KMS-11 (cell line): ENCODE measurements around the gene THRB.

ENCODE experiments used
- H2AFZ ChIP-seq: fragments of 200-600 bp; sonication (generic); 2 replicates; pipeline ENCODE4 v1.6.1; 2016; ENCODE audit warnings: antibody characterized with exemption, mixed run types, low read depth
- H3K27ac ChIP-seq: fragments of 200-600 bp; sonication (generic); 2 replicates; pipeline ENCODE4 v1.6.1; 2016; ENCODE audit warnings: mild to moderate bottlenecking, mixed run types
- H3K27me3 ChIP-seq: fragments of 200-600 bp; sonication (generic); 2 replicates; pipeline ENCODE4 v1.6.1; 2017; ENCODE audit warnings: mild to moderate bottlenecking, low read depth, mixed run types, moderate library complexity; ENCODE audit not compliant: insufficient read depth
- H3K36me3 ChIP-seq: fragments of 200-600 bp; sonication (generic); 2 replicates; pipeline ENCODE4 v1.6.1; 2017; ENCODE audit warnings: mild to moderate bottlenecking, mixed run types; ENCODE audit not compliant: insufficient read depth
- H3K4me1 ChIP-seq: fragments of 200-600 bp; sonication (generic); 2 replicates; pipeline ENCODE4 v1.6.1; 2016; ENCODE audit warnings: mild to moderate bottlenecking, low read depth, mixed run types; ENCODE audit not compliant: poor library complexity, severe bottlenecking
- H3K4me2 ChIP-seq: fragments of 200-600 bp; sonication (generic); 2 replicates; pipeline ENCODE4 v1.7.0; 2016; ENCODE audit warnings: mild to moderate bottlenecking, mixed run types
- H3K4me3 ChIP-seq: fragments of 200-600 bp; sonication (generic); IDR thresholded peaks from 2 replicates; pipeline ENCODE4 v1.6.1; 2017; ENCODE audit warnings: low read depth, low read length, mixed read lengths; ENCODE audit not compliant: insufficient read depth
- H3K79me2 ChIP-seq: fragments of 200-600 bp; sonication (generic); 2 replicates; pipeline ENCODE4 v1.6.1; 2016; ENCODE audit warnings: low read depth, mixed run types; ENCODE audit not compliant: insufficient read depth
- H3K9ac ChIP-seq: fragments of 200-600 bp; sonication (generic); 2 replicates; pipeline ENCODE4 v1.6.1; 2016; ENCODE audit warnings: mild to moderate bottlenecking, mixed run types
- H4K20me1 ChIP-seq: fragments of 200-600 bp; sonication (generic); 2 replicates; pipeline ENCODE4 v1.6.1; 2016; ENCODE audit warnings: mild to moderate bottlenecking, mixed run types; ENCODE audit not compliant: insufficient read depth
- TF ChIP-seq, protein P1 (sequence below): fragments of 200-600 bp; sonication (generic); conservative IDR thresholded peaks from 2 replicates; pipeline ENCODE4 v1.6.1; 2017; ENCODE audit warnings: low read depth, mild to moderate bottlenecking, antibody characterized with exemption, low read length, moderate library complexity, mixed read lengths

The THRB gene

DNA sequence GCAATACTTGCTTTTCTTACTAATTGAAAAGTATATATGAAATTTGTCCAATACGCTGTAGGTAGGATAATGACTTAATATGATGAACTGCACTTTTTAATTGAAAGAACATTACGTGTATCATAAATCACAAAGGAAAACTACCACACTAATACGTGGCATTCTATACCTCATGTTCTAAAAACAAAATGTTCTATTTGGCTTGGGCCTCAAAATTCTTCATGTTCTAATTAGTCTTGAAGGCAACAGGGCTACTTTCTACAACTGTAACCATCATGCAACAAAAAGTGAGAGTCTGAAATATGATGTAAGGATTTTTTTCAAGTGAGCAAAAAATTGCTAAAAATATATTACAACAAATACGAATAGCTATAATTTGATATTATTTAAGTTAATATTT is 19.8 kb downstream of the THRB start:
- Histone ChIP-seq H4K20me1 (no peaks in the 10 kb centered on the region), H3K9ac (no peak overlapping the region), H3K4me1 (no peaks in the 10 kb centered on the region), H3K4me3 (no peak overlapping the region), H3K27me3 (no peaks in the 10 kb centered on the region), H2AFZ (no peak overlapping the region), H3K36me3 (no peaks in the 10 kb centered on the region), H3K79me2 (no peaks in the 10 kb centered on the region), H3K27ac (no peak overlapping the region), H3K4me2 (no peak overlapping the region)
- TF ChIP-seq, protein P1, sequence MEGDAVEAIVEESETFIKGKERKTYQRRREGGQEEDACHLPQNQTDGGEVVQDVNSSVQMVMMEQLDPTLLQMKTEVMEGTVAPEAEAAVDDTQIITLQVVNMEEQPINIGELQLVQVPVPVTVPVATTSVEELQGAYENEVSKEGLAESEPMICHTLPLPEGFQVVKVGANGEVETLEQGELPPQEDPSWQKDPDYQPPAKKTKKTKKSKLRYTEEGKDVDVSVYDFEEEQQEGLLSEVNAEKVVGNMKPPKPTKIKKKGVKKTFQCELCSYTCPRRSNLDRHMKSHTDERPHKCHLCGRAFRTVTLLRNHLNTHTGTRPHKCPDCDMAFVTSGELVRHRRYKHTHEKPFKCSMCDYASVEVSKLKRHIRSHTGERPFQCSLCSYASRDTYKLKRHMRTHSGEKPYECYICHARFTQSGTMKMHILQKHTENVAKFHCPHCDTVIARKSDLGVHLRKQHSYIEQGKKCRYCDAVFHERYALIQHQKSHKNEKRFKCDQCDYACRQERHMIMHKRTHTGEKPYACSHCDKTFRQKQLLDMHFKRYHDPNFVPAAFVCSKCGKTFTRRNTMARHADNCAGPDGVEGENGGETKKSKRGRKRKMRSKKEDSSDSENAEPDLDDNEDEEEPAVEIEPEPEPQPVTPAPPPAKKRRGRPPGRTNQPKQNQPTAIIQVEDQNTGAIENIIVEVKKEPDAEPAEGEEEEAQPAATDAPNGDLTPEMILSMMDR: no peak

DNA sequence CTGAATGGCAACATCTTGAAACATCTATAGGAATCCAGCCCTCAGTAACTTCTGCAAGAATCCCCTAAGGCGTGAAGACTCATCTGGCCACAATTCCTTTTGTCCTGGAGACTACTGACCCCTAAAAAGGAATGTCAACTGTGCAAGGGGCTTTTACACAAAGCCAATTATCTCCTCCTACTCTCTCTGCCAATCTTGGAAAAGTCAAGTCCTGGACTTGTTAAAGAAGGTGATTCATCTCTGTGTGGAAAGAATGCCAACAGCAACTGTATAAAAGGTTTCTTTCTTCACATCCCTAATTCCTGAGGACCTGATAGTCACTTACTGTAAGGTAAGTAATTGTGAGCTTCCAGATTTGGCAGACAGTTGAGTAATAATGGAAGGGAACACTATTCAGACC is 22.3 kb downstream of the THRB start:
- H3K27me3 ChIP-seq: no peaks in the 10 kb centered on the region
- no peak overlapping the region for H2AFZ ChIP-seq
- no peaks in the 10 kb centered on the region for H4K20me1 ChIP-seq
- no peaks in the 10 kb centered on the region for H3K4me1 ChIP-seq
- H3K27ac ChIP-seq: no peak overlapping the region
- no peak overlapping the region for H3K4me2 ChIP-seq
- no peak overlapping the region for H3K4me3 ChIP-seq
- TF ChIP-seq, protein P1: no peak
- no peaks in the 10 kb centered on the region for H3K36me3 ChIP-seq
- H3K79me2 ChIP-seq: no peaks in the 10 kb centered on the region
- H3K9ac ChIP-seq: no peak overlapping the region

DNA sequence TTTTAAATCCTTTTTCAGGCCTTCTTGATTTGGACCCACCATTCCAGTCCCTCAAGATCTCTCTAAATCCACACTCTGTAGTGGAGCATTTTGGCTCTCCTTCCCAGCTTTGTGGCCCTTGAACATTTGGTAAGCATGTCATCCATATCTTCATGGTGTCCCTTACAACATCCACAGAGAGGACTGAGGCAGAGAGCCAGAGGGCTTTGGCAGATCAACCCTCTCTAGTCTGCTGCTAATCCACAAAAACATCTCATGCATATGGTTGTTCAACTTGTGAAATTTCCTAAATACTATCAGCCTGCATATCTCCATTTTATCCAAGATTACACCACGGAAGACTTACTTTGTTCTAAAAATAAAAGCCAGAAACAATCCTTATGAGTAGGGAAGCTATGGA is 23.2 kb downstream of the THRB start:
- no peaks in the 10 kb centered on the region for H3K27me3 ChIP-seq
- no peak overlapping the region for H3K9ac ChIP-seq
- no peak overlapping the region for H3K4me2 ChIP-seq
- no peak overlapping the region for H3K4me3 ChIP-seq
- H2AFZ ChIP-seq: no peak overlapping the region
- no peaks in the 10 kb centered on the region for H4K20me1 ChIP-seq
- no peaks in the 10 kb centered on the region for H3K36me3 ChIP-seq
- H3K79me2 ChIP-seq: no peaks in the 10 kb centered on the region
- no peaks in the 10 kb centered on the region for H3K4me1 ChIP-seq
- TF ChIP-seq, protein P1: no peak
- H3K27ac ChIP-seq: no peak overlapping the region

DNA sequence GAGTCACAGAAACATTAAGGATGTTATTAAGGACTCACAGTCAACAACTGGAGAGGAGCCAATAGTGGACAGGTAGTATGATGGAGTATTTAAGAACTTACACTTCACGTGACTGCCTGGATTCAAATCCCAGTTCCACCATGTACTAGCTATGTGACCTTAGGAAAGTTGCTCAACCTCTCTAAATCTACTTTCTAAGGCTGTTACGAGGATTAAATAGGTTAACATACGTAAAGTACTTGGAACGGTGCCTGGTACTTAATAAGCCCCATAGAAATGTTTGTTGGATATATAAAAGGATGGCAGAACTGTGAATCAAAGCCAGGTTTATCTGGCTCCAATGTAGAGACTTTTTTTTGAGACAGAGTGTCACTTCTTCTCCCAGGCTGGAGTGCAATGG is 24.4 kb downstream of the THRB start:
- H3K4me2 ChIP-seq: no peak overlapping the region
- H3K9ac ChIP-seq: no peak overlapping the region
- no peak overlapping the region for H2AFZ ChIP-seq
- no peaks in the 10 kb centered on the region for H3K27me3 ChIP-seq
- H3K4me3 ChIP-seq: no peak overlapping the region
- H4K20me1 ChIP-seq: no peaks in the 10 kb centered on the region
- no peaks in the 10 kb centered on the region for H3K4me1 ChIP-seq
- no peaks in the 10 kb centered on the region for H3K79me2 ChIP-seq
- TF ChIP-seq, protein P1: no peak
- no peak overlapping the region for H3K27ac ChIP-seq
- no peaks in the 10 kb centered on the region for H3K36me3 ChIP-seq

DNA sequence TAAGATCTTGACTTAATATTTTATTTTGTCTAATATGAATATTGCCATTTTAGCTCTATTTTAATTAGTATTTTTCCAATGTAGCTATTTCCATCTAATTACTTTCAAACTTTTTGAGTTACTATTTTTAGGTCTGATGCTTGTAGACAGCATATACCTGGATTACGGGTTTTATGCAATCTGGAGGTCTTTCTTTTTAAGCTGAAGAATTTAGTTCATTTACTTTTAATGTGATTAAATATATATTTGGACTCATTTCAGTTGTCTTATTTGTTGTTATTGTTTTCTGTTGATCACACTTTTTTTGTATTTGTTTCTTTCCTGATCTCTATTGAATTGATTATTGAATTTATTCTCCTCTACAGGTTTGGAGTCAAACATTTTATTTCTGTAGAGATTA is 30.3 kb downstream of the THRB start:
- Histone ChIP-seq H3K4me1 (no peaks in the 10 kb centered on the region), H3K27me3 (no peaks in the 10 kb centered on the region), H3K4me3 (no peak overlapping the region), H3K4me2 (no peak overlapping the region), H3K9ac (no peak overlapping the region), H3K27ac (no peak overlapping the region), H3K36me3 (no peaks in the 10 kb centered on the region), H4K20me1 (no peaks in the 10 kb centered on the region), H2AFZ (no peak overlapping the region), H3K79me2 (no peaks in the 10 kb centered on the region)
- TF ChIP-seq, protein P1: no peak
